Kidney (tissue), 14 donors: ENCODE measurements around the gene SF3A2. TPM values are rescaled to one million over a fixed set of nuclear protein-coding genes. Genes with fewer than 3 reads are reported as not detected.

Experiments used
- DNase-seq, 5 donors: peaks; one replicate each; pipeline ENCODE4 v3.0.0-alpha.2; 2013 to 2020
- FAIRE-seq: peaks from 2 replicates; lab custom pipeline; 2012; peaks lifted over from hg19 to GRCh38; lab: Jason Lieb, UNC
- H3K27ac ChIP-seq, 2 donors: one replicate each; pipeline ENCODE4 v1.7.0; 2013; ENCODE audit warnings: low read depth in 2 of 2, low read length in 2 of 2, inconsistent platforms in 1 of 2
- H3K27me3 ChIP-seq: one replicate; pipeline ENCODE4 v1.7.1; 2013; ENCODE audit warnings: low read length, inconsistent platforms; ENCODE audit not compliant: control insufficient read depth, insufficient read depth
- H3K36me3 ChIP-seq, 3 donors: one replicate each; pipeline versions ENCODE4 v1.7.0 to v1.7.1; 2013; ENCODE audit warnings: low read length in 3 of 3, control low read depth in 1 of 3, inconsistent platforms in 1 of 3; ENCODE audit not compliant: insufficient read depth in 3 of 3, control insufficient read depth in 2 of 3
- H3K4me1 ChIP-seq, 3 donors: one replicate each; pipeline versions ENCODE4 v1.7.0 to v1.7.1; 2013; ENCODE audit warnings: low read length in 3 of 3, inconsistent platforms in 1 of 3, low read depth in 1 of 3; ENCODE audit not compliant: control insufficient read depth in 2 of 3, insufficient read depth in 2 of 3
- H3K4me3 ChIP-seq, 3 donors: one replicate each; pipeline versions ENCODE4 v1.7.0 to v1.8.1; 2013; ENCODE audit warnings: low read length in 3 of 3, control low read depth in 1 of 3, inconsistent platforms in 1 of 3
- H3K9ac ChIP-seq, 3 donors: one replicate each; pipeline versions ENCODE4 v1.7.0 to v1.7.1; 2013; ENCODE audit warnings: low read length in 3 of 3, control low read depth in 1 of 3, inconsistent platforms in 1 of 3
- H3K9me3 ChIP-seq, 3 donors: one replicate each; pipeline versions ENCODE4 v1.7.0 to v1.7.1; 2013; ENCODE audit warnings: low read length in 3 of 3, control low read depth in 1 of 3, inconsistent platforms in 1 of 3; ENCODE audit not compliant: control insufficient read depth in 2 of 3, insufficient read depth in 1 of 3
- CTCF ChIP-seq: IDR thresholded peaks from 3 replicates; pipeline ENCODE4 v1.5.1; 2012; ENCODE audit warnings: mild to moderate bottlenecking, moderate library complexity, borderline replicate concordance; ENCODE audit not compliant: insufficient read depth; ENCODE audit errors: extremely low read depth
- intact Hi-C: fragments of 100-400 bp; cut with DNase I; formaldehyde crosslinking; loops from one replicate; pipeline ENCODE4 v1.11.1; 2022
- polyA plus RNA-seq: library from polyadenylated mRNA; stranded (reverse); fragments of 350-450 nt; fragmentation: Illumina TruSeq; extraction: RNeasy Lipid Tissue Mini Kit (QIAGEN cat#74804); gene quantifications from one replicate; pipeline ENCODE4 v1.2.3, GENCODE V29; 2014; ENCODE audit warnings: low read depth, low replicate concordance; ENCODE audit not compliant: insufficient read depth
- total RNA-seq: library from RNA; stranded (reverse); fragmentation: NEBNext Ultra II Directional; extraction: Animal tissue kit (Norgen Biotek cat#: 25700); gene quantifications from one replicate; pipeline ENCODE4 v1.2.1, GENCODE V29; 2021
- donor health status: control.
- donor health status: control.
- donor health status: control.
- donor health status: control.
- donor health status: control.
- donor health status: DM: yes; HTN: yes; CAD: no.
- donor health status: Normal renal cell carcinoma (clear cell type).

Gene SF3A2
- total and polyA plus RNA-seq, 2 donors from 2014 or later = 25.7 to 64.1 TPM

- Histone ChIP-seq H3K36me3 (peaks cover 0 to 6% (median 2%) of the 10 kb centered on the region in 3 donors), H3K9me3 (no peaks in the 10 kb centered on the region), H3K27ac (no peak overlapping the region), H3K27me3 (no peaks in the 10 kb centered on the region), H3K4me1 (peaks cover 0 to 4% (median 0%) of the 10 kb centered on the region in 3 donors), H3K4me3 (no peak overlapping the region), H3K9ac (no peak overlapping the region)
- TF ChIP-seq CTCF = no peak
- FAIRE-seq (no peak), DNase-seq (no peak)
- intact Hi-C loops = no loop called here
Measured at GRCh38 chr19:2223391-2223790, 13.2 kb upstream of the SF3A2 start.

- Histone ChIP-seq H3K27me3 (no peaks in the 10 kb centered on the region), H3K4me1 (peaks cover 0 to 9% (median 0%) of the 10 kb centered on the region in 3 donors), H3K9me3 (no peaks in the 10 kb centered on the region), H3K4me3 (no peak overlapping the region), H3K27ac (no peak overlapping the region), H3K36me3 (peaks cover 0 to 6% (median 2%) of the 10 kb centered on the region in 3 donors), H3K9ac (no peak overlapping the region)
- no peak for TF ChIP-seq CTCF
- intact Hi-C loops = no loop called here
- no peak for FAIRE-seq
- no peak for DNase-seq
Measured at GRCh38 chr19:2223959-2224358, 12.7 kb upstream of the SF3A2 start.

GRCh38 chr19:2224754-2225349 is 11.8 kb upstream of the SF3A2 start:
- H3K27me3 ChIP-seq = no peaks in the 10 kb centered on the region
- no peak overlapping the region for H3K27ac ChIP-seq
- no peak for FAIRE-seq
- intact Hi-C loops = no loop called here
- peaks cover 0 to 11% (median 0%) of the 10 kb centered on the region in 3 donors for H3K4me1 ChIP-seq
- no peaks in the 10 kb centered on the region for H3K9me3 ChIP-seq
- no peak for DNase-seq
- H3K4me3 ChIP-seq = no peak overlapping the region
- no peak for TF ChIP-seq CTCF
- H3K36me3 ChIP-seq = peaks cover 0 to 11% (median 2%) of the 10 kb centered on the region in 3 donors
- H3K9ac ChIP-seq = no peak overlapping the region
